Stomach (tissue), 4 donors: ENCODE data around the gene CLMP.

ENCODE experiments used
- EP300 ChIP-seq: sonication (generic); formaldehyde crosslinking; IDR thresholded peaks from one replicate; pipeline ENCODE4 v1.6.1; 2017; ENCODE audit warnings: antibody characterized with exemption
- POLR2A ChIP-seq, 4 donors: fragments of 450-650 bp; IDR thresholded peaks; one replicate each; pipeline ENCODE4 v1.6.1; 2016; ENCODE audit warnings: antibody characterized with exemption in 4 of 4, control low read depth in 2 of 4, mild to moderate bottlenecking in 1 of 4, moderate library complexity in 1 of 4
- POLR2AphosphoS5 ChIP-seq, 3 donors: sonication (generic); formaldehyde crosslinking; IDR thresholded peaks; one replicate each; pipeline ENCODE4 v1.6.1; 2016; ENCODE audit warnings: antibody characterized with exemption in 3 of 3
- TF ChIP-seq, protein P1 (sequence below), 7 experiments: fragments of 450-650 bp in 4 of 7; fragments of 200-600 bp in 3 of 7; sonication (generic) in 3 of 7; IDR thresholded peaks; one replicate each; pipeline ENCODE4 v1.5.1; 2016 to 2019; ENCODE audit warnings: antibody characterized with exemption in 7 of 7, control low read depth in 2 of 7, mild to moderate bottlenecking in 1 of 7

DNA sequence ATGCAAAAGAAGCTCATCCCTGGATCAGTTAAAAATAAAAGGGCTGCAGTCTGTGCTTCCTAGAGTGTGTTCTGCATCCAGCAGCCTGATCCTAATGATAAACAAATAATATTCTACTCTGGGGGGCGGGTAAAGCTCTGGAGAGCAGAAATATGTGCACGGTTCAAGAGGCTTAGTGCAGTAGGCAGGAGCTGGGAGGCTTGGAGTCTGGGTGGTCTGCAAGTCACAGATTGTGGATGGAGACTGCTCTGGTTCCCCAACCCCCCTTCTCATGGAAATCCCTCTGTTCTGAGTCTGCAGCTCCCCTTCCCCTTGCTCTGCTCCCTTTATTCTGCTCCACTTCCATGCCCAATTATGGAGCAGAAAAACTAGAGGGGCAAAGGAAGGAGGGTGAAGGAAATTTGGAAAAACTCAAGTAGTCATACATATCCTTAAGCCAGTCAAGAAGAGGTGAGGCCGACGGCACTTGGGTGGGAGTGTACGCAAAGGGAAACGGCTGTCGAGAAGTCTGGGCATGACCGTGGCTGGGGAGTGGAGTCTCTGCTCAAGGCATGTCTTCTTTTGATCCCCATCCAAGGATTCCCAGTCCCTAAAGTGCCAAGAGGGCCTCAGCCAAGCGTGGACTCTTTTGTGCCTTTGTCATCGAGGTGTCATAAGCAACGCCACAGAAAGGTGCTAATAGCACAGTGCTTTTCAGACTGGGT is 16.3 kb upstream of the CLMP start:
- TF ChIP-seq, protein P1, sequence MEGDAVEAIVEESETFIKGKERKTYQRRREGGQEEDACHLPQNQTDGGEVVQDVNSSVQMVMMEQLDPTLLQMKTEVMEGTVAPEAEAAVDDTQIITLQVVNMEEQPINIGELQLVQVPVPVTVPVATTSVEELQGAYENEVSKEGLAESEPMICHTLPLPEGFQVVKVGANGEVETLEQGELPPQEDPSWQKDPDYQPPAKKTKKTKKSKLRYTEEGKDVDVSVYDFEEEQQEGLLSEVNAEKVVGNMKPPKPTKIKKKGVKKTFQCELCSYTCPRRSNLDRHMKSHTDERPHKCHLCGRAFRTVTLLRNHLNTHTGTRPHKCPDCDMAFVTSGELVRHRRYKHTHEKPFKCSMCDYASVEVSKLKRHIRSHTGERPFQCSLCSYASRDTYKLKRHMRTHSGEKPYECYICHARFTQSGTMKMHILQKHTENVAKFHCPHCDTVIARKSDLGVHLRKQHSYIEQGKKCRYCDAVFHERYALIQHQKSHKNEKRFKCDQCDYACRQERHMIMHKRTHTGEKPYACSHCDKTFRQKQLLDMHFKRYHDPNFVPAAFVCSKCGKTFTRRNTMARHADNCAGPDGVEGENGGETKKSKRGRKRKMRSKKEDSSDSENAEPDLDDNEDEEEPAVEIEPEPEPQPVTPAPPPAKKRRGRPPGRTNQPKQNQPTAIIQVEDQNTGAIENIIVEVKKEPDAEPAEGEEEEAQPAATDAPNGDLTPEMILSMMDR (IDR thresholded peaks at IDR 0.05) = no peak
- TF ChIP-seq POLR2AphosphoS5 (IDR thresholded peaks at IDR 0.05) (no peak), POLR2A (IDR thresholded peaks at IDR 0.05) (no peak), EP300 (no peak)
